Ureter (tissue), 1 donor: Measurements from ENCODE around the gene TBC1D24. TPM values are rescaled to one million over a fixed set of nuclear protein-coding genes. Genes with fewer than 3 reads are reported as not detected.

ENCODE experiments used
- DNase-seq: peaks from one replicate; pipeline ENCODE4 v3.0.0-alpha.2; 2020; ENCODE audit warnings: low spot score
- total RNA-seq: library from RNA; stranded (reverse); gene quantifications from one replicate; pipeline ENCODE4 v1.2.4, GENCODE V29; 2023
- donor health status: DM: yes; HTN: yes; CAD: no.

TBC1D24 gene
- total RNA-seq, 1 donor from 2014 or later: 6.5 TPM

- DNase-seq: no peak
Observed at GRCh38 chr16:2498531-2499253, 23.8 kb downstream of the TBC1D24 start.

GRCh38 chr16:2499454-2499853 is 24.5 kb downstream of the TBC1D24 start:
- no peak for DNase-seq

GRCh38 chr16:2499890-2500429 is 25.0 kb downstream of the TBC1D24 start:
- no peak for DNase-seq

- no peak for DNase-seq
Observed at GRCh38 chr16:2500430-2500917, 25.5 kb downstream of the TBC1D24 start.

- DNase-seq: peak; percentile 84
Observed at GRCh38 chr16:2500918-2501750, 26.2 kb downstream of the TBC1D24 start.

- DNase-seq: no peak
Observed at GRCh38 chr16:2501946-2502895, 27.3 kb downstream of the TBC1D24 start.

- no peak for DNase-seq
Observed at GRCh38 chr16:2505695-2506094, 30.8 kb downstream of the TBC1D24 start.

- DNase-seq: no peak
Observed at GRCh38 chr16:2507052-2507659, 32.2 kb downstream of the TBC1D24 start.

- no peak for DNase-seq
Observed at GRCh38 chr16:2507665-2508064, 32.7 kb downstream of the TBC1D24 start.

- DNase-seq: no peak
Observed at GRCh38 chr16:2508722-2509400, 33.9 kb downstream of the TBC1D24 start.

GRCh38 chr16:2511128-2511800 is 36.3 kb downstream of the TBC1D24 start:
- no peak for DNase-seq

- no peak for DNase-seq
Observed at GRCh38 chr16:2511996-2512734, 37.2 kb downstream of the TBC1D24 start.

- no peak for DNase-seq
Observed at GRCh38 chr16:2512735-2513404, 37.9 kb downstream of the TBC1D24 start.

- peak; percentile 92 for DNase-seq
Observed at GRCh38 chr16:2513405-2514332, 38.7 kb downstream of the TBC1D24 start, which contains the start of gene ATP6V0C. ATP6V0C (plus strand) TSS chr16:2513952; CDS start chr16:2514104, 152 bp downstream.

GRCh38 chr16:2514333-2515179 is 39.6 kb downstream of the TBC1D24 start:
- no peak for DNase-seq

GRCh38 chr16:2515180-2515851 is 40.4 kb downstream of the TBC1D24 start:
- DNase-seq: no peak
